Cardiac muscle cell (in vitro differentiated cells and primary cell): ENCODE results near the gene APBA1. TPM values are rescaled to one million over a fixed set of nuclear protein-coding genes. Genes with fewer than 3 reads are reported as not detected.

Experiments used
- DNase-seq, 2 donors: peaks; one replicate each; pipeline versions ENCODE4 v3.0.0 to v3.0.0-alpha.2; 2010 to 2017; ENCODE audit warnings: low read depth in 1 of 2, low spot score in 1 of 2
- H3K27ac ChIP-seq: fragments of 200-600 bp; sonication (generic); 2 replicates; pipeline ENCODE4 v1.5.1; 2016
- H3K27me3 ChIP-seq: fragments of 200-600 bp; sonication (generic); 2 replicates; pipeline ENCODE4 v1.6.0; 2016; ENCODE audit warnings: control low read depth
- H3K36me3 ChIP-seq: fragments of 200-600 bp; sonication (generic); 2 replicates; pipeline ENCODE4 v1.5.1; 2016; ENCODE audit warnings: control low read depth
- H3K4me1 ChIP-seq: fragments of 200-600 bp; sonication (generic); 2 replicates; pipeline ENCODE4 v1.8.1; 2017; ENCODE audit warnings: low read depth, mild to moderate bottlenecking, mixed run types
- H3K4me3 ChIP-seq: fragments of 200-600 bp; sonication (generic); 2 replicates; pipeline ENCODE4 v1.5.1; 2016; ENCODE audit warnings: mild to moderate bottlenecking
- H3K9me3 ChIP-seq: fragments of 200-600 bp; sonication (generic); 2 replicates; pipeline ENCODE4 v1.5.1; 2017; ENCODE audit warnings: low read depth, mild to moderate bottlenecking, control low read depth
- polyA plus RNA-seq: library from polyadenylated mRNA; unstranded; fragments of >200 nt; fragmentation: Nextera tagmentation; extraction: Ambion mirVana; gene quantifications from 2 replicates; pipeline ENCODE4 v1.2.1, GENCODE V29; 2016
- total RNA-seq: library from RNA; depleted of rRNA; stranded (reverse); fragments of >200 nt; gene quantifications from 2 replicates; pipeline ENCODE4 v1.2.3, GENCODE V29; 2016
- TF ChIP-seq, protein P1 (sequence below): IDR thresholded peaks from 2 replicates; pipeline ENCODE4 v1.5.1; 2012; ENCODE audit warnings: low read depth, mild to moderate bottlenecking, low read length

The APBA1 gene
- total and polyA plus RNA-seq, 2 experiments from 2014 or later: 0.93 to 2.4 TPM

DNA sequence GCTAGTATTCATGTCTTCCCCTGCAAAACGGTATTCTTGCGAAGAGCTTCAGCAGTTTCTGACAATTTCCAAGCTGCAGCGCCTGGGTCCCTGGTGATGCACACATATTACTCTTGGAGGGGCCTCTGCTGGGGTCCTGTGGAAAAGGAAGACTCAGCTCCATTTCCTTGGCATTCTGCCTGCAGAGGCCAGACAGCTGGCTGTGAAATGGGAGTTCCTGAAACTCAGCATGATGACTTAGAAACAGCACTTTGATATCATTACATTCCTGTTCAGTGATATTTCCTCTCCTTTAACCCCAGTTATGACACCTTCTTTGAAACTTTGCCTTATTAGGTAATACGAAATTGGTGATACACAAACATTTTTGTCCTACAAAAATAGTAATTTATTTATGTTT lies 98.5 kb downstream of the APBA1 start:
- TF ChIP-seq, protein P1, sequence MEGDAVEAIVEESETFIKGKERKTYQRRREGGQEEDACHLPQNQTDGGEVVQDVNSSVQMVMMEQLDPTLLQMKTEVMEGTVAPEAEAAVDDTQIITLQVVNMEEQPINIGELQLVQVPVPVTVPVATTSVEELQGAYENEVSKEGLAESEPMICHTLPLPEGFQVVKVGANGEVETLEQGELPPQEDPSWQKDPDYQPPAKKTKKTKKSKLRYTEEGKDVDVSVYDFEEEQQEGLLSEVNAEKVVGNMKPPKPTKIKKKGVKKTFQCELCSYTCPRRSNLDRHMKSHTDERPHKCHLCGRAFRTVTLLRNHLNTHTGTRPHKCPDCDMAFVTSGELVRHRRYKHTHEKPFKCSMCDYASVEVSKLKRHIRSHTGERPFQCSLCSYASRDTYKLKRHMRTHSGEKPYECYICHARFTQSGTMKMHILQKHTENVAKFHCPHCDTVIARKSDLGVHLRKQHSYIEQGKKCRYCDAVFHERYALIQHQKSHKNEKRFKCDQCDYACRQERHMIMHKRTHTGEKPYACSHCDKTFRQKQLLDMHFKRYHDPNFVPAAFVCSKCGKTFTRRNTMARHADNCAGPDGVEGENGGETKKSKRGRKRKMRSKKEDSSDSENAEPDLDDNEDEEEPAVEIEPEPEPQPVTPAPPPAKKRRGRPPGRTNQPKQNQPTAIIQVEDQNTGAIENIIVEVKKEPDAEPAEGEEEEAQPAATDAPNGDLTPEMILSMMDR: no peak
- peak in 1 of 2 donors; percentile 70 for DNase-seq
- no peaks in the 10 kb centered on the region for H3K36me3 ChIP-seq
- H3K9me3 ChIP-seq: no peaks in the 10 kb centered on the region
- no peaks in the 10 kb centered on the region for H3K27me3 ChIP-seq
- H3K4me1 ChIP-seq: peaks cover 4% of the 10 kb centered on the region
- H3K4me3 ChIP-seq: no peak overlapping the region
- no peak overlapping the region for H3K27ac ChIP-seq

DNA sequence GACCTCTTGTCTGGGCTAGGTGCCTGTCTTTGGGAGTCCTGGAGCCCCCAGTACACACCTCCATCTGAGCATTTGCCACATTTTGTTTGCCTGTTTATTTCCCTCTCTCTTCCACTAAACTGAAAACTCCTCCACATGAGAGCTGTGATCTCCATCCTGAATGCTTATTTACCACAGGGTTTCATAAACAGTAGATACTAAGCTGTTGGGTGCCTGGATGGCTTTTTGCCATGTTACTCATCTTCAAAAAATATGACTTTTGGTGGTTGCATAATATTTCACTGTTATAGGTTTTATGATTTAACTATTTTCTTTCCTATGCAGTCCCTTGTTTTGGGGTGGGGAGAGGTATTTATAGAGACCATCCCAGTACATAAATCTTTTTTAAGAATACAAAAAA lies 99.6 kb downstream of the APBA1 start:
- H3K9me3 ChIP-seq: no peaks in the 10 kb centered on the region
- no peaks in the 10 kb centered on the region for H3K4me1 ChIP-seq
- TF ChIP-seq, protein P1: no peak
- H3K27me3 ChIP-seq: no peaks in the 10 kb centered on the region
- H3K36me3 ChIP-seq: no peaks in the 10 kb centered on the region
- peak in 1 of 2 donors; percentile 34 for DNase-seq
- no peak overlapping the region for H3K4me3 ChIP-seq
- no peak overlapping the region for H3K27ac ChIP-seq

DNA sequence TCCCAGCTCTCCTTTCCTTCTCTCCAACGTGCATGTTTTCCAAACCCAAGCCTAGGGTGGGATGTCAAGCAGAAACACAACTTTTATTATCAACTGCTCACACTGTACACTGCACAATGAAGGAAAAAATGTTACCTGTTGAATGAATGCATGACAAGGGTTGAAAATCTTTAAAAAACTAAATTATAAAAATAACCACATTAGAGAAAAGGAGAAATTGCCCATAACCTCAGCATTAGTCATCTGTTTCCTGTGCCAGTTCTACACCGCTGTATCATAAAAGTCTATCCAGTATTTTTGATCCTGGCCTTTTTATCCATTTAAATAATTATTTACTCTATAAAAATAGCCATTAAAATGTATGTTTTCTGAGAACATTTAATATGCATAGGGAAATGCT lies 101.1 kb downstream of the APBA1 start:
- no peak for DNase-seq

DNA sequence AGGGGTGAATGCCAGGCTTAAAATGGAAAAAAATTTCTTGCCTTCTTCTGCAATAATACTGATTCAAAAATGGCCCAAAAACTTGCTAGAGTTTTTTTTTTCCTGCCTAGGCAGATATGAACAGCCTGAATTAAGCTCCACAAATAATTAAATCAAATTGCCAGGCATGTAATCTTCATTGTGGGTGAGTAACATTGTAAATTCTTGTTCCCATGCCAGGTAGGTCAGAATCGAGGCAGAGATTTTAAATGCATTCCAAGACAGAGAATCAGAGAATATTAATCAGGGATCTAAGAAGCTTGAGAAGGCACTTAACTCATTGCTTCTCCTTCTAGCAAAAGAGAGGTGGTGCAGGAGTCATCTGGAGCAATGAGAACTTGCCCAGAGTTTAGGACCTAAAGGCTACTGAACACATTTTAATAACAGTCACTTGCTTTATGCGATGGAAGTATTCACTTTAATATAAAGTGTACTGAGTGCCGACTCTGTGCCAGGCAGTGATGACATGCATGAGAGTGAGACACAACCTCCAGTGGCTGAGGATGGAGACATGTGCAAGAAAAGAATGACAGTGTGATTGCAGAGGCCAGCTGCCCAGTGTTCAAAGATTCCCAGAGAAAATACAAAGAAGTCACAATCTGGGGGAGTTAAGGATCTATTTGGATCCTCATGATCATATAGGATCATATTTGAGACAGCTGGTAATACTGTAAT lies 102.3 kb downstream of the APBA1 start:
- peak in 1 of 2 donors; percentile 71 for DNase-seq
- TF ChIP-seq, protein P1: no peak
- H3K27me3 ChIP-seq: no peaks in the 10 kb centered on the region
- H3K27ac ChIP-seq: no peak overlapping the region
- no peaks in the 10 kb centered on the region for H3K36me3 ChIP-seq
- H3K9me3 ChIP-seq: no peaks in the 10 kb centered on the region
- H3K4me3 ChIP-seq: no peak overlapping the region
- no peaks in the 10 kb centered on the region for H3K4me1 ChIP-seq

More for the DNA sequence above, 101.1 kb downstream of the APBA1 start:
- H3K27ac ChIP-seq: no peak overlapping the region
- TF ChIP-seq, protein P1: no peak
- no peaks in the 10 kb centered on the region for H3K9me3 ChIP-seq
- H3K4me3 ChIP-seq: no peak overlapping the region
- H3K4me1 ChIP-seq: no peaks in the 10 kb centered on the region
- no peaks in the 10 kb centered on the region for H3K36me3 ChIP-seq
- no peaks in the 10 kb centered on the region for H3K27me3 ChIP-seq

DNA sequence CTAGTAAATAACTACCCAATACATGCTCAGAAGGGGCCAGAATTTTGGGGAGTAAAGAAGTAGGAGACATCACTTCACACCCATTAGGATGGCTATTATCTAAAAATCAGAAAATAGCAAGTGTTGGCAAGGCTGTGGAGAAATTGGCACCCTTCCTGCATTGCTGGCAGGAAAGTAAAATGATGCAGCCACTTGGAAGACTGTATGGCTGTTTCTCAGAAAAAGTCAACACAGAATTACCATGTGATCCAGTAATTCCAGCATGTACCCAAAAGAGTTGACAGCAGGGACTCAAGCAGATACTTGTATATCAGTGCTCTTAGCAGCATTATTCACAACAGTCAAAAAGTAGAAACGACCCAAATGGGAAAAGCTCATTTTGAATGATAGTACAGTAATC lies 107.6 kb downstream of the APBA1 start:
- Histone ChIP-seq H3K9me3 (no peaks in the 10 kb centered on the region), H3K4me1 (peaks cover 4% of the 10 kb centered on the region), H3K36me3 (no peaks in the 10 kb centered on the region), H3K27me3 (no peaks in the 10 kb centered on the region), H3K4me3 (no peak overlapping the region), H3K27ac (no peak overlapping the region)
- TF ChIP-seq, protein P1: no peak
- DNase-seq: peak in 1 of 2 donors; percentile 29
